WTC11 (cell line): Measurements from ENCODE around the gene DMD. TPM values are rescaled to one million over a fixed set of nuclear protein-coding genes. Genes with fewer than 3 reads are reported as not detected.

Source experiments
- ATAC-seq: fragments of 200-7000 bp; cut with Tn5 transposase; 2 replicates; pipeline ENCODE4 v1.10.0; 2021; ENCODE audit warnings: mild to moderate bottlenecking, moderate library complexity
- CTCF ChIA-PET: fragments of 300-600 bp; sonication (Branson Sonifier 250); formaldehyde crosslinking; loops from one replicate; lab custom pipeline; 2021; ENCODE audit warnings: antibody characterized with exemption; lab: Charles Lee
- POLR2A ChIA-PET: fragments of 350-600 bp; sonication (Branson Sonifier 250); formaldehyde crosslinking; loops from one replicate; lab custom pipeline; 2021; ENCODE audit warnings: antibody characterized with exemption; lab: Charles Lee
- DNase-seq: peaks from one replicate; pipeline ENCODE4 v3.0.0; 2021; ENCODE audit warnings: low spot score
- H3K27ac Mint-ChIP-seq: 2 replicates; pipeline ENCODE4 v1.8.0; 2021; ENCODE audit warnings: mixed read lengths
- H3K27me3 Mint-ChIP-seq: 2 replicates; pipeline ENCODE4 v1.8.0; 2021; ENCODE audit warnings: low read depth, mild to moderate bottlenecking, moderate library complexity, mixed read lengths
- H3K36me3 Mint-ChIP-seq: 2 replicates; pipeline ENCODE4 v1.8.0; 2021; ENCODE audit warnings: mixed read lengths
- H3K4me1 Mint-ChIP-seq: 2 replicates; pipeline ENCODE4 v1.8.0; 2022; ENCODE audit warnings: mixed read lengths
- H3K4me3 Mint-ChIP-seq: 2 replicates; pipeline ENCODE4 v1.8.0; 2021; ENCODE audit warnings: mild to moderate bottlenecking, moderate library complexity, mixed read lengths
- H3K9me3 Mint-ChIP-seq: 2 replicates; pipeline ENCODE4 v1.8.0; 2021; ENCODE audit warnings: mixed read lengths
- AR ChIP-seq: fragments of 250-450 bp; sonication (Bioruptor Pico); IDR thresholded peaks from 2 replicates; pipeline ENCODE4 v1.9.0; 2021; ENCODE audit warnings: mild to moderate bottlenecking
- ATF2 ChIP-seq: sonication (generic); formaldehyde crosslinking; IDR thresholded peaks from 2 replicates; pipeline ENCODE4 v1.8.1; 2022; ENCODE audit warnings: low read depth, missing genetic modification reagents, borderline replicate concordance
- CREB1 ChIP-seq: sonication (generic); formaldehyde crosslinking; IDR thresholded peaks from 2 replicates; pipeline ENCODE4 v1.8.0; 2023; ENCODE audit warnings: mild to moderate bottlenecking, missing genetic modification reagents
- E2F5 ChIP-seq: sonication (generic); formaldehyde crosslinking; IDR thresholded peaks from 2 replicates; pipeline ENCODE4 v1.8.1; 2022; ENCODE audit warnings: mild to moderate bottlenecking, moderate library complexity, missing genetic modification reagents
- ELF4 ChIP-seq: sonication (generic); formaldehyde crosslinking; IDR thresholded peaks from 2 replicates; pipeline ENCODE4 v1.8.1; 2022; ENCODE audit warnings: low read depth, mild to moderate bottlenecking, moderate library complexity, missing genetic modification reagents
- EMX1 ChIP-seq: fragments of 250-450 bp; sonication (Bioruptor Pico); IDR thresholded peaks from 2 replicates; pipeline ENCODE4 v1.8.0; 2021; ENCODE audit warnings: mild to moderate bottlenecking
- ESRRA ChIP-seq: sonication (generic); formaldehyde crosslinking; IDR thresholded peaks from 2 replicates; pipeline ENCODE4 v1.8.1; 2022; ENCODE audit warnings: mild to moderate bottlenecking, missing genetic modification reagents, borderline replicate concordance
- HMGA2 ChIP-seq: fragments of 250-450 bp; sonication (Bioruptor Pico); IDR thresholded peaks from 2 replicates; pipeline ENCODE4 v1.4.0; 2021; ENCODE audit warnings: mild to moderate bottlenecking, moderate library complexity
- IRF2 ChIP-seq: sonication (generic); formaldehyde crosslinking; IDR thresholded peaks from 2 replicates; pipeline ENCODE4 v1.8.0; 2022; ENCODE audit warnings: low read depth, missing genetic modification reagents, borderline replicate concordance
- JAZF1 ChIP-seq: fragments of 250-450 bp; sonication (Bioruptor Pico); IDR thresholded peaks from 2 replicates; pipeline ENCODE4 v1.9.0; 2021; ENCODE audit warnings: moderate library complexity, mild to moderate bottlenecking, inconsistent platforms
- JUN ChIP-seq: sonication (generic); formaldehyde crosslinking; IDR thresholded peaks from 2 replicates; pipeline ENCODE4 v1.8.0; 2023; ENCODE audit warnings: mild to moderate bottlenecking, missing genetic modification reagents
- MAX ChIP-seq: sonication (generic); formaldehyde crosslinking; IDR thresholded peaks from 2 replicates; pipeline ENCODE4 v1.8.0; 2022; ENCODE audit warnings: mild to moderate bottlenecking, missing genetic modification reagents
- NFATC4 ChIP-seq: fragments of 250-450 bp; sonication (Bioruptor Pico); IDR thresholded peaks from 2 replicates; pipeline ENCODE4 v1.9.0; 2021; ENCODE audit warnings: mild to moderate bottlenecking
- NR1H2 ChIP-seq: sonication (generic); formaldehyde crosslinking; IDR thresholded peaks from 2 replicates; pipeline ENCODE4 v1.9.0; 2021; ENCODE audit warnings: mild to moderate bottlenecking, moderate library complexity, missing genetic modification reagents
- NR2C2 ChIP-seq: sonication (generic); formaldehyde crosslinking; IDR thresholded peaks from 2 replicates; pipeline ENCODE4 v1.8.0; 2022; ENCODE audit warnings: mild to moderate bottlenecking, missing genetic modification reagents
- OVOL2 ChIP-seq: fragments of 250-450 bp; sonication (Bioruptor Pico); IDR thresholded peaks from 2 replicates; pipeline ENCODE4 v1.9.0; 2021; ENCODE audit warnings: mild to moderate bottlenecking, borderline replicate concordance
- PRRX2 ChIP-seq: fragments of 250-450 bp; sonication (Bioruptor Pico); IDR thresholded peaks from 2 replicates; pipeline ENCODE4 v1.8.0; 2021; ENCODE audit warnings: mild to moderate bottlenecking
- SP1 ChIP-seq: sonication (generic); formaldehyde crosslinking; conservative IDR thresholded peaks from 2 replicates; pipeline ENCODE4 v1.8.1; 2022; ENCODE audit warnings: missing genetic modification reagents
- TEAD4 ChIP-seq: sonication (generic); formaldehyde crosslinking; IDR thresholded peaks from 2 replicates; pipeline ENCODE4 v1.8.0; 2022; ENCODE audit warnings: mild to moderate bottlenecking, missing genetic modification reagents
- ZBTB21 ChIP-seq: sonication (generic); formaldehyde crosslinking; IDR thresholded peaks from 2 replicates; pipeline ENCODE4 v1.8.1; 2023; ENCODE audit warnings: mild to moderate bottlenecking, missing genetic modification reagents, borderline replicate concordance
- ZBTB43 ChIP-seq: sonication (generic); formaldehyde crosslinking; IDR thresholded peaks from 2 replicates; pipeline ENCODE4 v1.8.1; 2023; ENCODE audit warnings: mild to moderate bottlenecking, missing genetic modification reagents
- ZNF138 ChIP-seq: sonication (generic); formaldehyde crosslinking; conservative IDR thresholded peaks from 2 replicates; pipeline ENCODE4 v1.8.1; 2022; ENCODE audit warnings: mild to moderate bottlenecking, moderate library complexity, missing genetic modification reagents
- ZNF232 ChIP-seq: sonication (generic); formaldehyde crosslinking; IDR thresholded peaks from 2 replicates; pipeline ENCODE4 v1.8.0; 2022; ENCODE audit warnings: mild to moderate bottlenecking, missing genetic modification reagents
- ZNF263 ChIP-seq: sonication (generic); formaldehyde crosslinking; IDR thresholded peaks from 2 replicates; pipeline ENCODE4 v1.8.1; 2022; ENCODE audit warnings: low read depth, mild to moderate bottlenecking, moderate library complexity, missing genetic modification reagents
- ZNF281 ChIP-seq: sonication (generic); formaldehyde crosslinking; IDR thresholded peaks from 2 replicates; pipeline ENCODE4 v1.8.0; 2023; ENCODE audit warnings: mild to moderate bottlenecking, missing genetic modification reagents
- ZNF416 ChIP-seq: fragments of 250-450 bp; sonication (Bioruptor Pico); IDR thresholded peaks from 2 replicates; pipeline ENCODE4 v1.9.0; 2021; ENCODE audit warnings: mild to moderate bottlenecking, inconsistent platforms
- total RNA-seq: library from RNA; stranded (reverse); gene quantifications from 3 replicates; pipeline ENCODE4 v1.2.3, GENCODE V29; 2021

Gene DMD
- total RNA-seq, 1 experiment from 2014 or later, result 9.1 TPM

GRCh38 chrX:31820430-31821210, 1390.7 kb downstream of the DMD start:
- H3K9me3 Mint-ChIP-seq, result no peaks in the 10 kb centered on the region
- no peak overlapping the region for H3K27ac Mint-ChIP-seq
- H3K36me3 Mint-ChIP-seq, result no peaks in the 10 kb centered on the region
- H3K4me1 Mint-ChIP-seq, result peaks cover 4% of the 10 kb centered on the region
- DNase-seq, result no peak
- ATAC-seq, result no peak
- TF ChIP-seq OVOL2 (no peak), TEAD4 (no peak), IRF2 (no peak), ZBTB43 (no peak), HMGA2 (CRISPR knock-in tag) (no peak), ZNF232 (no peak), ELF4 (CRISPR knock-in tag) (no peak), AR (no peak), NFATC4 (CRISPR knock-in tag) (no peak), JAZF1 (CRISPR knock-in tag) (no peak), ATF2 (CRISPR knock-in tag) (no peak)
- no peaks in the 10 kb centered on the region for H3K27me3 Mint-ChIP-seq
- CTCF ChIA-PET, result no interaction called here
- POLR2A ChIA-PET, result no interaction called here
- H3K4me3 Mint-ChIP-seq, result no peak overlapping the region

- CTCF ChIA-PET, result no interaction called here
- TF ChIP-seq ZNF416 (CRISPR knock-in tag) (no peak), ZBTB21 (CRISPR knock-in tag) (no peak), SP1 (CRISPR knock-in tag) (no peak), PRRX2 (CRISPR knock-in tag) (no peak), ESRRA (CRISPR knock-in tag) (no peak), NR2C2 (no peak), EMX1 (CRISPR knock-in tag) (no peak), CREB1 (CRISPR knock-in tag) (no peak)
- ATAC-seq (no peak), DNase-seq (no peak)
- POLR2A ChIA-PET, result no interaction called here
- H3K27ac Mint-ChIP-seq, result no peak overlapping the region
- H3K36me3 Mint-ChIP-seq, result no peaks in the 10 kb centered on the region
- H3K27me3 Mint-ChIP-seq, result no peaks in the 10 kb centered on the region
- H3K4me1 Mint-ChIP-seq, result peaks cover 6% of the 10 kb centered on the region
- no peaks in the 10 kb centered on the region for H3K9me3 Mint-ChIP-seq
- no peak overlapping the region for H3K4me3 Mint-ChIP-seq
Observed at GRCh38 chrX:31819455-31819854, 1391.9 kb downstream of the DMD start.

GRCh38 chrX:31811106-31811505, 1400.2 kb downstream of the DMD start:
- Mint-ChIP-seq H3K4me3 (no peak overlapping the region), H3K9me3 (peaks cover 5% of the 10 kb centered on the region; the same call in 1 of the 2 replicates), H3K27me3 (no peaks in the 10 kb centered on the region), H3K4me1 (peaks cover 2% of the 10 kb centered on the region; the same call in 1 of the 2 replicates), H3K27ac (no peak overlapping the region), H3K36me3 (no peaks in the 10 kb centered on the region)
- CTCF ChIA-PET, result no interaction called here
- DNase-seq, result no peak
- no peak for ATAC-seq
- POLR2A ChIA-PET, result no interaction called here
- TF ChIP-seq ZNF416 (CRISPR knock-in tag), result no peak
- TF ChIP-seq MAX (CRISPR knock-in tag), result no peak
- no peak for TF ChIP-seq ZNF281 (CRISPR knock-in tag)
- no peak for TF ChIP-seq E2F5 (CRISPR knock-in tag)
- no peak for TF ChIP-seq ZNF263 (CRISPR knock-in tag)
- TF ChIP-seq ZNF138 (CRISPR knock-in tag), result no peak
- no peak for TF ChIP-seq NR1H2 (CRISPR knock-in tag)
- no peak for TF ChIP-seq IRF2
- no peak for TF ChIP-seq JUN (CRISPR knock-in tag)
